Ishikawa (cell line): ENCODE data around the gene TMEM89.

Source experiments
- EGR1 ChIP-seq: IDR thresholded peaks from 2 replicates; pipeline ENCODE4 v1.6.1; 2012
- MAX ChIP-seq: IDR thresholded peaks from 2 replicates; pipeline ENCODE4 v1.6.1; 2012
- RAD21 ChIP-seq: IDR thresholded peaks from 2 replicates; pipeline ENCODE4 v1.6.1; 2012; ENCODE audit warnings: low read depth
- REST ChIP-seq: IDR thresholded peaks from 2 replicates; pipeline ENCODE4 v1.6.1; 2012; ENCODE audit warnings: low read depth, mild to moderate bottlenecking
- USF1 ChIP-seq: IDR thresholded peaks from 2 replicates; pipeline ENCODE4 v1.6.1; 2012
- YY1 ChIP-seq: IDR thresholded peaks from 2 replicates; pipeline ENCODE4 v1.6.1; 2012; ENCODE audit warnings: low read depth
- ZBTB7A ChIP-seq: IDR thresholded peaks from 2 replicates; pipeline ENCODE4 v1.6.1; 2012; ENCODE audit warnings: low read depth

- TF ChIP-seq USF1 (no peak), YY1 (no peak), RAD21 (no peak), ZBTB7A (no peak), EGR1 (no peak), MAX (no peak), REST (no peak)
Observed at GRCh38 chr3:48656841-48657281, 35.3 kb upstream of the TMEM89 start.
